GM12874 (cell line): ENCODE results near the gene ZFPM1.

ENCODE experiments used
- CTCF ChIP-seq: IDR thresholded peaks from 2 replicates; pipeline ENCODE4 v1.5.1; 2011; ENCODE audit warnings: low read depth, mild to moderate bottlenecking, control low read depth, low read length, moderate library complexity; ENCODE audit not compliant: insufficient read depth

ZFPM1 gene

GRCh38 chr16:88533932-88534637, 81.0 kb downstream of the ZFPM1 start:
- TF ChIP-seq CTCF = 0 out of 2 replicates have a peak, but pooled peaks have one; percentile 4

- TF ChIP-seq CTCF = no peak
These were observed 81.6 kb downstream of the ZFPM1 start for GRCh38 chr16:88534638-88535190.

- no peak for TF ChIP-seq CTCF
These were observed 82.2 kb downstream of the ZFPM1 start for GRCh38 chr16:88535191-88535856.

- no peak for TF ChIP-seq CTCF
These were observed 82.8 kb downstream of the ZFPM1 start for GRCh38 chr16:88535857-88536222.

GRCh38 chr16:88536510-88536909, 83.4 kb downstream of the ZFPM1 start:
- TF ChIP-seq CTCF = no peak

GRCh38 chr16:88536971-88537751, 84.1 kb downstream of the ZFPM1 start:
- no peak for TF ChIP-seq CTCF

- no peak for TF ChIP-seq CTCF
These were observed 84.8 kb downstream of the ZFPM1 start for GRCh38 chr16:88537859-88538258.
